ENCODE measurements around the gene ANKRD28. TPM values are rescaled to one million over a fixed set of nuclear protein-coding genes. Genes with fewer than 3 reads are reported as not detected.
A peak's percentile ranks its signal among the peaks of the same experiment; 100 is the strongest.

Gene ANKRD28
- total RNA-seq, 4 donors from 2014 or later, result 26.8 to 55.9 (median 43.6) TPM

DNA sequence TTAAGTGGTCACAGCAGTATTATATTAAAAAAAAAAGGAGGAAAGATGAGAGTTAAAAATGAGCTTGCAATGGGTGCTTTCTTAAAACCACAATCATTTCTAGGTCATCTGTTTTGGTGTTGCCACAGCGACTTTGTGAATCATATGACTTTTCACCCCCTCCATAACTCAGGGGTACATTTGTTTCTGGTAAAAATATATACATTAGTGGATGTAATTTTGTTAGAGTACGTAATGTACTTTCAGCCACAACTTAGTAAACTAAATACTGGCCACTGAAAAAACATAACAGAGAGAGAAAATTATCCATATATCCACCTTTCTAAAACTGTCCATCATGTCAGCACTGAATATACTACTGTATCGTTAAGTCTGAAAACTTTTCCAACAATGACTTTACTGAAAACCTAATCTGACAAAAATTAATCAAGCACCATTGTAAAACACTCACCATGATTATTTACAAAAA is 3.4 kb downstream of the ANKRD28 start:
- Histone ChIP-seq H3K36me3 (no peaks in the 10 kb centered on the region), H3K9me3 (no peaks in the 10 kb centered on the region), H3K4me3 (peak overlapping the region; percentile 47 to 71), H3K4me1 (peaks cover 0 to 68% (median 4%) of the 10 kb centered on the region in 3 donors), H3K27me3 (no peaks in the 10 kb centered on the region), H3K27ac (peak overlapping the region; percentile 59 to 98 (median 88))
- ATAC-seq, result no peak
- TF ChIP-seq EP300 (IDR thresholded peaks at IDR 0.05), result no peak
- WGBS, 2 donors (ENCODE audit: low coverage in 1 of 2), result 9 to 27% methylated on average over 3 of the region's 3 CpGs

DNA sequence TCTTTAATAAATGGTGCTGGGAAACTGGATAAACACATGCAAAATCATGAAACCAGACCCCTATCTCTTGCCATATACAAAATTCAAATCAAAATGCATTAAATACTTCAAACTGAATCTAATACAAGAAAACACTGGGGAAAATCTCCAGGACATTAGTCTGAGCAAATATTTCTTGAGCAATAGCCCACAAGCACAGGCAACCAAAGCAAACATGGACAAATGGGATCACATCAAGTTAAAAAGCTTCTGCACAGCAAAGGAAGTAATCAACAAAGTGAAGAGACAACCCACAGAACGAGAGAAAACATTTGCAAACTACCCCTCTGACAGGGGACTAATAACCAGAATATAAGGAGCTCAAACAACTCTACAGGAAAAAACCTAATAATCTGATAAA is 6.3 kb downstream of the ANKRD28 start:
- H3K27me3 ChIP-seq, result no peaks in the 10 kb centered on the region
- 67% methylated on average over 1 of the region's 1 CpG; no CpG with 5 or more reads in 1 of the 2 donors for WGBS, 2 donors (ENCODE audit: low coverage in 1 of 2)
- no peaks in the 10 kb centered on the region for H3K36me3 ChIP-seq
- no peak for ATAC-seq
- peaks cover 0 to 57% (median 4%) of the 10 kb centered on the region in 3 donors for H3K4me1 ChIP-seq
- no peaks in the 10 kb centered on the region for H3K9me3 ChIP-seq
- TF ChIP-seq, protein P1, sequence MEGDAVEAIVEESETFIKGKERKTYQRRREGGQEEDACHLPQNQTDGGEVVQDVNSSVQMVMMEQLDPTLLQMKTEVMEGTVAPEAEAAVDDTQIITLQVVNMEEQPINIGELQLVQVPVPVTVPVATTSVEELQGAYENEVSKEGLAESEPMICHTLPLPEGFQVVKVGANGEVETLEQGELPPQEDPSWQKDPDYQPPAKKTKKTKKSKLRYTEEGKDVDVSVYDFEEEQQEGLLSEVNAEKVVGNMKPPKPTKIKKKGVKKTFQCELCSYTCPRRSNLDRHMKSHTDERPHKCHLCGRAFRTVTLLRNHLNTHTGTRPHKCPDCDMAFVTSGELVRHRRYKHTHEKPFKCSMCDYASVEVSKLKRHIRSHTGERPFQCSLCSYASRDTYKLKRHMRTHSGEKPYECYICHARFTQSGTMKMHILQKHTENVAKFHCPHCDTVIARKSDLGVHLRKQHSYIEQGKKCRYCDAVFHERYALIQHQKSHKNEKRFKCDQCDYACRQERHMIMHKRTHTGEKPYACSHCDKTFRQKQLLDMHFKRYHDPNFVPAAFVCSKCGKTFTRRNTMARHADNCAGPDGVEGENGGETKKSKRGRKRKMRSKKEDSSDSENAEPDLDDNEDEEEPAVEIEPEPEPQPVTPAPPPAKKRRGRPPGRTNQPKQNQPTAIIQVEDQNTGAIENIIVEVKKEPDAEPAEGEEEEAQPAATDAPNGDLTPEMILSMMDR (IDR thresholded peaks at IDR 0.05), result no peak
- TF ChIP-seq POLR2AphosphoS5 (IDR thresholded peaks at IDR 0.05) (no peak), POLR2A (IDR thresholded peaks at IDR 0.05) (no peak), EP300 (IDR thresholded peaks at IDR 0.05) (no peak)
- no peak overlapping the region for H3K4me3 ChIP-seq
- H3K27ac ChIP-seq, result no peak overlapping the region

DNA sequence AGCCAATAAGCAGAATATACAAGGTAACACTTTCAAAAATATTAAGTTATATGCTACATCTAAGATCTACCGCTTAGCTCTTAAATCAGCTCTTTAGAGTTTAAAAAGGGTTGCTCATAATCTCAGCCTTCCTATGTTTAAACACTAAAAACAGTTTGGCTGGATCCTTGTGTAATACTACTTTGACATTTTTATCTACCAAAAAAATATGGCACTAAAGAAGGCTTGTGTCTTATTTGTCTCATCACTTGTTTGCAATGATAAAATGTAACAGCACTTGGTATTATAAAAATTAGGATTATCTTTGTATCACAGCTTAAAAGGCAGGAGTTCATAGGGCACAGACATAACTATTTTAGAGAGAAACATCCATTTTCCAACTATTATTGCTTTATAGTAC is 9.8 kb downstream of the ANKRD28 start:
- Histone ChIP-seq H3K9me3 (no peaks in the 10 kb centered on the region), H3K27me3 (no peaks in the 10 kb centered on the region), H3K27ac (no peak overlapping the region), H3K4me1 (peaks cover 0 to 44% (median 3%) of the 10 kb centered on the region in 3 donors), H3K36me3 (no peaks in the 10 kb centered on the region), H3K4me3 (no peak overlapping the region)
- no peak for TF ChIP-seq POLR2A (IDR thresholded peaks at IDR 0.05)
- TF ChIP-seq EP300 (IDR thresholded peaks at IDR 0.05), result no peak
- TF ChIP-seq POLR2AphosphoS5 (IDR thresholded peaks at IDR 0.05), result no peak
- TF ChIP-seq, protein P1 (IDR thresholded peaks at IDR 0.05), result no peak
- ATAC-seq, result no peak
- 86 to 100% methylated on average over 1 of the region's 1 CpG for WGBS, 2 donors (ENCODE audit: low coverage in 1 of 2)

DNA sequence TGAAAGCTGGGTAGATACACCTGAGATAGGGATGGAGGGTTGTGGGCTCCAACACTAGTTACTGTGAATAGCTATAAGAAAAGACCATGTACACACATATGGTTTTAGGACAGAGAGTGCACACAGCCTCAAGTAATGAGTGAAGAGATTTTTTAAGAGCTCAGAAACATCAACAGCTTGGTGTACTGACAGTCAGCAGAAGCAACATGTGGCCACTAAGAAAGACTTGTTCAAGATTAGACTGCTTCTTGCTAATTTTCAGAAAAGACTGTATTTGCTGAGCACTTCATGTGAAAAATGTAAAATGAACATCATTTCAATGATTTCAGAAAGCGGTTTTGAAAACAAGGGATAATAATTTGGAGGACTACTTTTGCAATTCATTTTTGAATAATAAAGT is 10.3 kb downstream of the ANKRD28 start:
- H3K27me3 ChIP-seq, result no peaks in the 10 kb centered on the region
- H3K4me1 ChIP-seq, result peaks cover 0 to 44% (median 5%) of the 10 kb centered on the region in 3 donors
- H3K4me3 ChIP-seq, result no peak overlapping the region
- TF ChIP-seq EP300 (IDR thresholded peaks at IDR 0.05) (no peak), POLR2A (IDR thresholded peaks at IDR 0.05) (no peak), POLR2AphosphoS5 (IDR thresholded peaks at IDR 0.05) (no peak)
- TF ChIP-seq, protein P1 (IDR thresholded peaks at IDR 0.05), result no peak
- ATAC-seq, result no peak
- no peaks in the 10 kb centered on the region for H3K36me3 ChIP-seq
- no peak overlapping the region for H3K27ac ChIP-seq
- H3K9me3 ChIP-seq, result no peaks in the 10 kb centered on the region
- WGBS, 2 donors (ENCODE audit: low coverage in 1 of 2), result 86 to 96% methylated on average over 1 of the region's 1 CpG

DNA sequence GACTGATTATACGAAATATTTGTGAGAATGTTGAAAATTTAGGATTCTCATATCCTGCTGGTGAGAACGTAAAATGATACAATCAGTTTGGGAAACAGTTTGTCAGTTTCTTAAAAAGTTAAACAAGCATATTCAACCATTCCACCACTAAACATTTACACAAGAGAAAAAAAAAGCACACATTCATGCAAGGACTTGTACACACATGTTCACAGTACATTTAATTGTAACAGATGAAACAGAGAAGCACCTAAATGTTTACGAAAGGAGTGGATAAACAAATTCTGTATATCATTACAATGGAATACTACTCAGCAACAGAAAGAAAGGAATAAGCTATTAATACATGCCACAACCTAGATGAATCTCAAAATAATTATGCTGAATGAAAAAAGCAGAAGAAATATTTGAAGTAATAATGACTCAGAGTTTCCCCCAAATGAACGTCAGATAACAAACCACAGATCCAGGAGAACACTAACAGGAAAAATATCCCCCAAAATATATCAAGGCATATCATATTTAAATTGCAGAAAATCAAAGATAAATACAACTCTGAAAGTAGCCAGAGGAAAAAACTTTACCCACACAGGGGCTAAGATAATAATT is 14.3 kb downstream of the ANKRD28 start:
- no peak for ATAC-seq
- Histone ChIP-seq H3K36me3 (no peaks in the 10 kb centered on the region), H3K9me3 (no peaks in the 10 kb centered on the region), H3K27ac (no peak overlapping the region), H3K4me3 (no peak overlapping the region), H3K4me1 (peaks cover 0 to 52% (median 7%) of the 10 kb centered on the region in 3 donors), H3K27me3 (no peaks in the 10 kb centered on the region)
- 34 to 43% methylated on average over 4 of the region's 4 CpGs for WGBS, 2 donors (ENCODE audit: low coverage in 1 of 2)
- TF ChIP-seq EP300 (IDR thresholded peaks at IDR 0.05), result no peak
- TF ChIP-seq, protein P1 (IDR thresholded peaks at IDR 0.05), result no peak
- no peak for TF ChIP-seq POLR2A (IDR thresholded peaks at IDR 0.05)
- TF ChIP-seq POLR2AphosphoS5 (IDR thresholded peaks at IDR 0.05), result no peak
